ENCODE results near the gene SUMO1.

Gene SUMO1

DNA sequence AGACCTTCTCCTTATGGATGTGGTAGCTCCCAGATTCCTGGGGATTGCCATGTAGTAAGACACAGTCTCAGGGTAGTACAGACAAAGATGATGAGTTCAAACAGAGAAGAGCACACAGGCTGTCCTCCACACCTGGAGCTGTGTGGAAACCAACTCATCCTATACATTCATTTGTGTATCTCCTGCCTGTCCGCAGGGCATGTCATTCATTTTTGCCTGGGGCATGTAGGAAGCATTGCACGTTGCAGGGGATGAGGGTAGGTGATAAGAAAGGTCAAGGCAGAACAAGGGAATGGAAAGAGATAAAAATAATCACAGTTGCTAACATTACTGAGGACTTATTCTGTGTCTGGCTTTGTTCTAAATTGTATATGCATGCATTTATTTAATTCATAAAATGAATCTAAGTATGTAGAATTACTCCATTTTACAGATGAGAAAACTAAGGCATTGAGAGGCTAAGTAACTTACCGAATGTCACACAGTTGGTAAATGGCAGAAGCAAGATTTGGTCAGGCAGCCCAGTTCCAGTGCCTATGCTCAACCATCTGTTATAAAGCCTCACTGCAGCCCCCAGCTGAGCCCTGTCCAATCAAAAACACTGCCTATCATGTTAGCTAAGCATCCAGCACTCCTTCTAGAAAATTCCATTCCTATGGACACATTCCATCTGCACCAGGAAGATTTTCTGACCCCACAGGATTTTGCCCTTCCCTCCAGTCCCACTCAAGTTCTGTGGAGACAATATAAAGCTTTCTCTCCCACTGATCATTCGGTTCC, 81.0 kb downstream of the SUMO1 start:
- DNase-seq, result no peak
